SU-DHL-6 (cell line): ENCODE results near the gene HMX1.

Experiments
- EZH2phosphoT487 ChIP-seq: fragments of 200-600 bp; sonication (generic), shearing (Covaris generic); conservative IDR thresholded peaks from 2 replicates; pipeline ENCODE4 v1.6.1; 2018; ENCODE audit warnings: mild to moderate bottlenecking, antibody characterized with exemption, low read length, moderate library complexity, mixed read lengths
- TF ChIP-seq, protein P1 (sequence below): fragments of 200-600 bp; sonication (generic); IDR thresholded peaks from one replicate; pipeline ENCODE4 v1.5.1; 2017; ENCODE audit warnings: antibody characterized with exemption, mild to moderate bottlenecking, low read length, moderate library complexity; ENCODE audit not compliant: insufficient read depth, poor library complexity, severe bottlenecking

DNA sequence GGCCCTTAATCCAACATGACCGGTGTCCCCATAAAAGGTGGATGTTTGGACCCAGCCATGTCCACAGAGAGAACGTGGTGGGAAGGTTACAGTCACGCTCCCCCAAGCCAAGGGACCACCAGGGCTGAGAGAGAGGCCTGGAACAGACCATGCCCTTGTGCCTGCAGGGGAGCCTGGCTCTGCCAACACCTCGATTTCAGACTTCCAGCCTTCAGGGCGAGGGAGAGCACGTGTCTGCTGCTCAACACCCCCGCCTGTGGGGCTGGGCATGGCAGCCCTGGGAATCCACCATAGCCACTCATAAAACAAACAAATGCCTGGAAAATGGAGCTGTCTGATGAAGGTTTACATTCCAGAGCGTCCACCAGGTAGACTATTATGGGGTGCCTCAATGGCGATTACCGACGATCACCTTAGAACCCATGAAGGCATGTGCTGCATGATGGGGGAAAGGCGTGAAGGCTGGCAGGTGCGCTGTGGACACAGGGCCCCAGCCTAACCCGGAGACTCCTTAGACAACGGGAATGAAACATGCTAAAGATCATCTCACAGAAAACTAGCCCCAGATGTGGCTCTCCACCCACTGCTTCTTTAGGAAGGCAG lies 42.3 kb upstream of the HMX1 start:
- TF ChIP-seq, protein P1, sequence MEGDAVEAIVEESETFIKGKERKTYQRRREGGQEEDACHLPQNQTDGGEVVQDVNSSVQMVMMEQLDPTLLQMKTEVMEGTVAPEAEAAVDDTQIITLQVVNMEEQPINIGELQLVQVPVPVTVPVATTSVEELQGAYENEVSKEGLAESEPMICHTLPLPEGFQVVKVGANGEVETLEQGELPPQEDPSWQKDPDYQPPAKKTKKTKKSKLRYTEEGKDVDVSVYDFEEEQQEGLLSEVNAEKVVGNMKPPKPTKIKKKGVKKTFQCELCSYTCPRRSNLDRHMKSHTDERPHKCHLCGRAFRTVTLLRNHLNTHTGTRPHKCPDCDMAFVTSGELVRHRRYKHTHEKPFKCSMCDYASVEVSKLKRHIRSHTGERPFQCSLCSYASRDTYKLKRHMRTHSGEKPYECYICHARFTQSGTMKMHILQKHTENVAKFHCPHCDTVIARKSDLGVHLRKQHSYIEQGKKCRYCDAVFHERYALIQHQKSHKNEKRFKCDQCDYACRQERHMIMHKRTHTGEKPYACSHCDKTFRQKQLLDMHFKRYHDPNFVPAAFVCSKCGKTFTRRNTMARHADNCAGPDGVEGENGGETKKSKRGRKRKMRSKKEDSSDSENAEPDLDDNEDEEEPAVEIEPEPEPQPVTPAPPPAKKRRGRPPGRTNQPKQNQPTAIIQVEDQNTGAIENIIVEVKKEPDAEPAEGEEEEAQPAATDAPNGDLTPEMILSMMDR, result no peak
- no peak for TF ChIP-seq EZH2phosphoT487
